RWPE2 (cell line): ENCODE results near the gene NOP14.

Experiments
- ATAC-seq: fragments of 200-7000 bp; cut with Tn5 transposase; 3 replicates; pipeline ENCODE4 v1.9.1; 2021; ENCODE audit warnings: low read depth
- DNase-seq: peaks from one replicate; pipeline ENCODE4 v3.0.0-alpha.2; 2020; ENCODE audit warnings: low spot score
- H3K27ac ChIP-seq: fragments of 450-650 bp; 2 replicates; pipeline ENCODE4 v1.5.1; 2017; ENCODE audit warnings: mild to moderate bottlenecking; ENCODE audit not compliant: poor library complexity, severe bottlenecking
- H3K27me3 ChIP-seq: fragments of 250-450 bp; sonication (Bioruptor Pico); 2 replicates; pipeline ENCODE4 v1.5.1; 2021; ENCODE audit warnings: mild to moderate bottlenecking, moderate library complexity; ENCODE audit not compliant: insufficient read depth, poor library complexity, severe bottlenecking
- H3K36me3 ChIP-seq: fragments of 250-450 bp; sonication (Bioruptor Pico); 2 replicates; pipeline ENCODE4 v1.5.1; 2020; ENCODE audit warnings: low read depth, mild to moderate bottlenecking, moderate library complexity
- H3K4me1 ChIP-seq: fragments of 250-450 bp; sonication (Bioruptor Pico); 2 replicates; pipeline ENCODE4 v1.5.1; 2021; ENCODE audit warnings: mild to moderate bottlenecking, moderate library complexity; ENCODE audit not compliant: insufficient read depth, poor library complexity, severe bottlenecking
- H3K4me3 ChIP-seq: fragments of 250-450 bp; sonication (Bioruptor Pico); 2 replicates; pipeline ENCODE4 v1.5.1; 2021; ENCODE audit warnings: mild to moderate bottlenecking, moderate library complexity; ENCODE audit not compliant: severe bottlenecking
- H3K9me3 ChIP-seq: fragments of 250-450 bp; sonication (Bioruptor Pico); 2 replicates; pipeline ENCODE4 v1.5.1; 2021; ENCODE audit warnings: mild to moderate bottlenecking, moderate library complexity; ENCODE audit not compliant: severe bottlenecking
- CTCF ChIP-seq: fragments of 450-650 bp; IDR thresholded peaks from one replicate; pipeline ENCODE4 v1.5.1; 2017; ENCODE audit warnings: mild to moderate bottlenecking, moderate library complexity; ENCODE audit not compliant: poor library complexity, severe bottlenecking

The NOP14 gene

GRCh38 chr4:2944586-2945526 lies 18.4 kb downstream of the NOP14 start:
- Histone ChIP-seq H3K4me1 (no peaks in the 10 kb centered on the region), H3K4me3 (no peak overlapping the region), H3K9me3 (no peaks in the 10 kb centered on the region), H3K27ac (no peak overlapping the region), H3K27me3 (no peaks in the 10 kb centered on the region), H3K36me3 (peaks cover 95% of the 10 kb centered on the region)
- no peak for DNase-seq
- ATAC-seq = no peak
- TF ChIP-seq CTCF = no peak

GRCh38 chr4:2944091-2944482 lies 19.1 kb downstream of the NOP14 start:
- H3K27me3 ChIP-seq = no peaks in the 10 kb centered on the region
- no peak for ATAC-seq
- peaks cover 95% of the 10 kb centered on the region for H3K36me3 ChIP-seq
- no peak overlapping the region for H3K4me3 ChIP-seq
- TF ChIP-seq CTCF = no peak
- no peak overlapping the region for H3K27ac ChIP-seq
- no peaks in the 10 kb centered on the region for H3K9me3 ChIP-seq
- no peaks in the 10 kb centered on the region for H3K4me1 ChIP-seq
- DNase-seq = no peak

GRCh38 chr4:2943364-2944090 lies 19.7 kb downstream of the NOP14 start:
- Histone ChIP-seq H3K4me1 (no peaks in the 10 kb centered on the region), H3K9me3 (no peaks in the 10 kb centered on the region), H3K4me3 (no peak overlapping the region), H3K27me3 (no peaks in the 10 kb centered on the region), H3K36me3 (peaks cover 95% of the 10 kb centered on the region), H3K27ac (no peak overlapping the region)
- no peak for TF ChIP-seq CTCF
- DNase-seq (no peak), ATAC-seq (peak; percentile 2; the same call in 2 of the 3 replicates)

GRCh38 chr4:2942532-2943363 lies 20.5 kb downstream of the NOP14 start:
- no peak overlapping the region for H3K27ac ChIP-seq
- no peaks in the 10 kb centered on the region for H3K9me3 ChIP-seq
- H3K4me3 ChIP-seq = no peak overlapping the region
- peaks cover 95% of the 10 kb centered on the region for H3K36me3 ChIP-seq
- peak; percentile 55 for DNase-seq
- TF ChIP-seq CTCF = no peak
- peak; percentile 2; the same call in 2 of the 3 replicates for ATAC-seq
- no peaks in the 10 kb centered on the region for H3K27me3 ChIP-seq
- peaks cover 4% of the 10 kb centered on the region for H3K4me1 ChIP-seq
